Nephron progenitor cell (in vitro differentiated cells): Measurements from ENCODE around the gene VRK2.
"Not testable (repeated sequence)": the region's sequence is repeated elsewhere in the genome, so short reads cannot be mapped to it uniquely, and the experiment has no call there.

ENCODE experiments used
- DNase-seq: peaks from one replicate; pipeline ENCODE4 v3.0.0; 2021
- H3K27ac Mint-ChIP-seq: 2 replicates; pipeline ENCODE4 v1.8.0; 2021; ENCODE audit warnings: mild to moderate bottlenecking, moderate library complexity, mixed read lengths
- H3K27me3 Mint-ChIP-seq: 2 replicates; pipeline ENCODE4 v1.8.0; 2021; ENCODE audit warnings: mild to moderate bottlenecking, low read depth, mixed read lengths; ENCODE audit not compliant: poor library complexity
- H3K36me3 Mint-ChIP-seq: 2 replicates; pipeline ENCODE4 v1.8.0; 2021; ENCODE audit warnings: low read depth, mixed read lengths
- H3K4me1 Mint-ChIP-seq: 2 replicates; pipeline ENCODE4 v1.8.0; 2021; ENCODE audit warnings: mixed read lengths
- H3K4me3 Mint-ChIP-seq: 2 replicates; pipeline ENCODE4 v1.8.0; 2021; ENCODE audit warnings: mild to moderate bottlenecking, moderate library complexity, mixed read lengths
- H3K9me3 Mint-ChIP-seq: 2 replicates; pipeline ENCODE4 v1.8.0; 2021; ENCODE audit warnings: mild to moderate bottlenecking, moderate library complexity, mixed read lengths
- CTCF ChIP-seq: fragments of 200-600 bp; sonication (generic); IDR thresholded peaks from 2 replicates; pipeline ENCODE4 v1.5.0; 2021; ENCODE audit warnings: antibody characterized with exemption

The VRK2 gene

GRCh38 chr2:58106896-58107295, 60.3 kb downstream of the VRK2 start:
- Mint-ChIP-seq H3K36me3 (peaks cover 7% of the 10 kb centered on the region), H3K4me1 (peaks cover 9% of the 10 kb centered on the region), H3K27ac (no peak overlapping the region), H3K4me3 (no peak overlapping the region), H3K9me3 (no peaks in the 10 kb centered on the region), H3K27me3 (no peaks in the 10 kb centered on the region)
- TF ChIP-seq CTCF = no peak
- no peak for DNase-seq

GRCh38 chr2:58107803-58108710, 61.5 kb downstream of the VRK2 start:
- Mint-ChIP-seq H3K36me3 (peaks cover 7% of the 10 kb centered on the region), H3K27me3 (no peaks in the 10 kb centered on the region), H3K9me3 (no peaks in the 10 kb centered on the region), H3K27ac (peak overlapping the region; percentile 49), H3K4me1 (peaks cover 9% of the 10 kb centered on the region), H3K4me3 (no peak overlapping the region)
- no peak for DNase-seq
- TF ChIP-seq CTCF = no peak

GRCh38 chr2:58109481-58109880, 62.9 kb downstream of the VRK2 start:
- no peak for DNase-seq
- Mint-ChIP-seq H3K4me1 (peaks cover 9% of the 10 kb centered on the region), H3K9me3 (no peaks in the 10 kb centered on the region), H3K27me3 (no peaks in the 10 kb centered on the region), H3K27ac (no peak overlapping the region), H3K4me3 (no peak overlapping the region), H3K36me3 (peaks cover 11% of the 10 kb centered on the region)
- no peak for TF ChIP-seq CTCF

DNA sequence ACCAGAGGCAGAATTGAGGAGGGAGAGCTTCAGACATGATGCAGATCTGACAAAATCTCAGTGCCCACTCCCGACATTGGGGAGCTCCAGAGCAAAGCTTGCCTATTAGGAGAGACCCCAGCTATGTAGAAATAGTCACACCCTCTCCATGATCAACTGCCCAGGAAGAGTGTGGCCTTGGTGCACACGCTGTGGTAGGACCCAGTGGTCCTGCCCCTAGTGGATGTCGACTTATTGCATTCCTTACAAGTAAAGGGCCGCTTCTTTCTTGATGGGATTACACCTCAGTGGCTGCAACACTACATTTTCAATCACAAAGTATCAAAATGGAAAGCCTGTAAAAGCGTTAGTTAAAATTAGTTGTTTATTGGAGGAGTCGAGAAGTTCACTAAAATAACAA, 64.2 kb downstream of the VRK2 start:
- H3K27ac Mint-ChIP-seq = no peak overlapping the region
- H3K9me3 Mint-ChIP-seq = no peaks in the 10 kb centered on the region
- DNase-seq = no peak
- no peak for TF ChIP-seq CTCF
- H3K4me3 Mint-ChIP-seq = no peak overlapping the region
- peaks cover 9% of the 10 kb centered on the region for H3K4me1 Mint-ChIP-seq
- peaks cover 17% of the 10 kb centered on the region for H3K36me3 Mint-ChIP-seq
- H3K27me3 Mint-ChIP-seq = no peaks in the 10 kb centered on the region

DNA sequence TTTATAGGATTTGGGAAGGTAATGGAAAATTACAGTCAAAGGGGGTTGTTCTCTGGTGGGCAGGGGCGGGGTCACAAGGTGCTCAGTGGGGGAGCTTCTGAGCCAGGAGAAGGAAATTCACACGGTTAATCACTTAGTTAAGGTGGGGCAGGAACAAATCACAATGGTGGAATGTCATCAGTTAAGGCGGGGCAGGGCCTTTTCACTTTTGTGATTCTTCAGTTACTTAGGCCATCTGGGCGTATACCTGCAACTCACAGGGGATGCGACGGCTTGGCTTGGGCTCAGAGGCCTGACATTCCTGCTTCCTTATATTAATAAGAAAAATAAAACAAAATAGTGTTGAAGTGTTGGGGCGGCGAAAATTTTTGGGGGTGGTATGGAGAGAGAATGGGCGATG, 67.0 kb downstream of the VRK2 start:
- Mint-ChIP-seq H3K27ac (peak overlapping the region; percentile 8), H3K9me3 (peaks cover 10% of the 10 kb centered on the region), H3K36me3 (peaks cover 39% of the 10 kb centered on the region)
- H3K4me3 Mint-ChIP-seq, H3K4me1 Mint-ChIP-seq, DNase-seq, H3K27me3 Mint-ChIP-seq: not testable (repeated sequence)

DNA sequence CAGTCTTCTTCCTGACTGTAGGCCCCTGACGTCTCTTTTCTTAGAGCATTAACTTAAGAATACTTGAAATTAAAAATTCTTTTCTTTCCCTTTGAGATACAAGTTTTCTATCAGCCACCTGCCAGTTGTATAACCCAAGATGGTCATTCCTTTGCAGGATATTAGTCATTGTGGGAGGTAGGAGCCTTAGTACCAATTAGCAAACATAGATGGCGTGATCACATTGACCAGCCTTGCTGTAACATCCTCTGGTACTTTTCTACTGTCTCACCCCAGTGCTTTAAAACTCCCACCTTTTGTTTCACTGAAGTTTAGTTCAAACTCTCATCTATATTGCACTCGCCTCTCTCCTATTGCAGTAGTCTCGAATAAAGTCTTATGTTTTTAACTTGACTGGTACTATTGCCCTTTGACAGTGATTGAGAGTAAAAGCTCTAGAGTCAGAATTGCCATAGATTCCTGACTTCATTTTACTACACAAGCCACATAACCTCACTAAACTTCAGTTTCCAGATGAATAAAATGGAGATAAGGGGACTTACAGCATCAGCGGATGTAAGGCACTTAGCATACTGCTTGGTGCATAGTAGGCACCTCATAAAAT, 74.1 kb downstream of the VRK2 start:
- Mint-ChIP-seq H3K4me1 (no peaks in the 10 kb centered on the region), H3K27me3 (no peaks in the 10 kb centered on the region), H3K36me3 (peaks cover 41% of the 10 kb centered on the region), H3K27ac (no peak overlapping the region), H3K4me3 (no peak overlapping the region), H3K9me3 (peaks cover 20% of the 10 kb centered on the region)
- TF ChIP-seq CTCF = no peak
- no peak for DNase-seq
